ENCODE data around the gene TLCD3A.
"Not testable (repeated sequence)": the region's sequence is repeated elsewhere in the genome, so short reads cannot be mapped to it uniquely, and the experiment has no call there.

TLCD3A gene

DNA sequence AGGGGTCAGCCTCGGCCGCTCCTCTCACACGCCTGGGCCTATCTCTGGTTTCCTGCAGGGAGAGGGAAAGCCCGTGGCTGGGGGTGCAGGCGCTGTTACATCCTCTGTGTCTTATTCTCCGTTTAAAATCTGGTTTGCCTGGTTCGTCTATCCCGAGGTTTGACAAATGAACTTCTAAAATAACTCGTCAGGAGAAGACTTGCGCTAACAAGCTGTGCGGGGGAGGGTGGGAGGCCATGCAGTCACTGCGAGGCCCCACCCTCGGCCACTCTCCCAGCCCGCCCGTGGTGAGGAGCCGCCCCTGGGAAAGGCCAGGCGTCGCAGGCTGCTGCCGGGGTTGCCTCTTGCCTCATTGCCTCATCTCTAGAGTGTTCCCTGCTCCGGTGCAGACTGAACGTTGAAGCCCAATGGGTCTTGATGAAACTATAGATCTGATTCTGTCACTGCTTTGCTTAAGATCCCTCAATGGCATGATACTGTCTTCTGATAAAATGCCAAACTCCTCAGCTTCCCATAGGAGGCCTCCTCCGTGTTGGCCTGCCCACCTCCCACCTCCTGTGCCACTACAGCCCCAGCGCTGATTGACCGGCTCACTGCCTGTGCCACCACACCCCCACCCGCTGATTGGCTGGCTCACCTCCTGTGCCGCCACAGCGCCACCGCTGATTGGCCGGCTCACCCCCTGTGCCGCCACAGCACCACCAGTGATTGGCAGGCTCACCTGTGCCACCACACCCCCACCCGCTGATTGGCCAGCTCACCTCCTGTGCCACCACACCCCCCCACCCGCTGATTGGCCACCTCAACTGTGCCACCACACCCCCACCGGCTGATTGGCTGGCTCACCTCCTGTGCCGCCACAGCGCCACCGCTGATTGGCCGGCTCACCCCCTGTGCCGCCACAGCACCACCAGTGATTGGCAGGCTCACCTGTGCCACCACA lies 57.8 kb downstream of the TLCD3A start:
- not testable (repeated sequence) for FAIRE-seq

DNA sequence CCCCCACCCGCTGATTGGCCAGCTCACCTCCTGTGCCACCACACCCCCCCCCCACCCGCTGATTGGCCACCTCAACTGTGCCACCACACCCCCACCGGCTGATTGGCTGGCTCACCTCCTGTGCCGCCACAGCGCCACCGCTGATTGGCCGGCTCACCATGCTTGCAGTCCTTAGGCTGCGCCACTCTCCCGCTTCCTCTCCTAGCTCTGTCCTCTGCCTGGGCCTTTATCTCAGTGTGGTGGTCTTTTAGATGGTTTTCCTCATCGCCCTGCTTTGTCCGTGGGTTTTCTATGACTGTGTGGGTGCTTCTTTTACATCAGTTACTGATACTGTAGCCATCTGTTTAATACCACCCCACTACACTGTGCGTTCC lies 58.5 kb downstream of the TLCD3A start:
- not testable (repeated sequence) for FAIRE-seq

DNA sequence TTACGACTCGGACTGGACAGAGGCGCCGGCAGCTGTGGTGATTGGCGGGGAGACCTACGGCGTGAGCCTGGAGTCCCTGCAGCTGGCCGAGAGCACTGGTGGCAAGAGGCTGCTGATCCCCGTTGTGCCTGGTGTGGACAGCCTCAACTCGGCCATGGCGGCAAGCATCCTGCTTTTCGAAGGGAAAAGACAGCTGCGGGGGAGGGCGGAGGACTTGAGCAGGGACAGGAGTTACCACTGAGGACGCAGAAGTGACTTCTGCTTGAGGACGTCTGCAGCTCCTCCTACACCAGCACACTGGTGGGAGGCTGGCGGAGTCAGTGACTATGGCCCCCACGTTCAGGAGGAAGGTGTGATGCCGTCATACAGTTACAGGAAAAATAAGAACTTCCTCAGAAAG lies 59.4 kb downstream of the TLCD3A start:
- FAIRE-seq = no peak

DNA sequence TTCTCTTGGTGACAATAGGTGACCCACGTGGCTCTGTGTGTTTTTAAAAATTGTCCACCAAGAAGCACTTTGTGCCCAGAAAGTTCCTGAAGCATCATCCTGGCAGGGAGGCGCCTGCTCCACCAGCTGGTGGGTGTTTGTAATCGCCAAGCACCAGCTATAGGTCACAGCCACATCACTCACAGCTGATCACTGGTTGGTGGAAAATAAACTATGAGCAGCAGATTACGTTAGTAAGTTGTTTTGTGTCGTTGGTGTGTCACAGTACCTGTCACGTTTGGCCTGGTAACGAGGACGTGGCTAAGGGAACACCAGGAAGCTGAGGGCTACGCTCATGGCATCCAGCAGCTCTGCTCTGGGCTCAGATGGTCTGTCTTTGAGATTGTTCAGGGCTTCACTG lies 59.9 kb downstream of the TLCD3A start:
- no peak for FAIRE-seq

Data from A204.1 (cell line).